GM12878 (cell line): Measurements from ENCODE around the gene EFNA3. TPM values are rescaled to one million over a fixed set of nuclear protein-coding genes. Genes with fewer than 3 reads are reported as not detected.

Experiments
- ATAC-seq: fragments of 200-7000 bp; cut with Tn5 transposase; 3 replicates; pipeline ENCODE4 v1.9.1; 2020; ENCODE audit warnings: mild to moderate bottlenecking, moderate library complexity
- BruUV-seq: library from RNA; stranded (reverse); fragments of 400-500 nt; replicated peaks from 2 replicates; lab custom pipeline; 2021; lab: Mats Ljungman, UMichigan
- CTCF ChIA-PET: fragments of 300-600 bp; sonication (Branson Sonifier 250); formaldehyde crosslinking; extraction: SDS; loops from one replicate; lab custom pipeline; 2021; ENCODE audit warnings: inconsistent platforms; lab: Yijun Ruan, JAX
- POLR2A ChIA-PET: fragments of 350-600 bp; formaldehyde crosslinking; extraction: SDS; loops from one replicate; lab custom pipeline; 2021; ENCODE audit warnings: inconsistent platforms; lab: Charles Lee
- RAD21 ChIA-PET: fragments of 300-600 bp; sonication (Branson Sonifier 250); formaldehyde crosslinking; loops from one replicate; lab custom pipeline; 2023; ENCODE audit warnings: antibody characterized with exemption; ENCODE audit not compliant: unreplicated experiment; lab: Charles Lee
- SMC1A ChIA-PET: fragments of 300-600 bp; sonication (Branson Sonifier 250); formaldehyde crosslinking; loops from one replicate; lab custom pipeline; 2023; ENCODE audit not compliant: unreplicated experiment, uncharacterized antibody; lab: Charles Lee
- DNase-seq: peaks from one replicate; pipeline ENCODE4 v3.0.0-alpha.2; 2011; ENCODE audit warnings: low read depth, low spot score
- FAIRE-seq: peaks from 3 replicates; lab custom pipeline; 2011; peaks lifted over from hg19 to GRCh38; lab: Jason Lieb, UNC
- H2AFZ ChIP-seq: 2 replicates; pipeline ENCODE4 v1.6.0; 2011; ENCODE audit warnings: low read depth, low read length, control low read depth; ENCODE audit not compliant: control insufficient read depth
- H3K27ac ChIP-seq: 2 replicates; pipeline ENCODE4 v1.5.1; 2011; ENCODE audit warnings: control low read depth; ENCODE audit not compliant: control insufficient read depth, insufficient read depth
- H3K27me3 ChIP-seq, 2 experiments: replicated peaks in 1 of 2; 2 replicates each; pipeline versions ENCODE4 v1.6.0 to v1.6.1; 2011; ENCODE audit warnings: low read length in 1 of 2; ENCODE audit not compliant: control insufficient read depth in 2 of 2, insufficient read depth in 2 of 2
- H3K36me3 ChIP-seq, 2 experiments: 2 replicates each; pipeline ENCODE4 v1.5.1; 2011; ENCODE audit warnings: low read length in 1 of 2; ENCODE audit not compliant: control insufficient read depth in 2 of 2, insufficient read depth in 2 of 2
- H3K4me1 ChIP-seq: 2 replicates; pipeline ENCODE4 v1.6.1; 2011; ENCODE audit warnings: mild to moderate bottlenecking, low read length, moderate library complexity, mixed read lengths; ENCODE audit not compliant: control insufficient read depth, insufficient read depth
- H3K4me2 ChIP-seq: 2 replicates; pipeline ENCODE4 v1.6.0; 2011; ENCODE audit warnings: control low read depth; ENCODE audit not compliant: control insufficient read depth, insufficient read depth
- H3K4me3 ChIP-seq: fragments of 200-600 bp; sonication (generic); 2 replicates; pipeline ENCODE4 v1.5.1; 2016
- H3K79me2 ChIP-seq: 2 replicates; pipeline ENCODE4 v1.6.0; 2011; ENCODE audit warnings: low read length; ENCODE audit not compliant: control insufficient read depth, insufficient read depth
- H3K9ac ChIP-seq: 2 replicates; pipeline ENCODE4 v1.8.0; 2011; ENCODE audit warnings: low read length, control low read depth, mixed read lengths; ENCODE audit not compliant: control insufficient read depth, insufficient read depth
- H3K9me3 ChIP-seq: replicated peaks from 3 replicates; pipeline ENCODE4 v1.5.1; 2011; ENCODE audit warnings: mild to moderate bottlenecking, low read length; ENCODE audit not compliant: control insufficient read depth, insufficient read depth
- H4K20me1 ChIP-seq: 2 replicates; pipeline ENCODE4 v1.6.0; 2011; ENCODE audit not compliant: control insufficient read depth, insufficient read depth
- CTCF ChIP-seq, 3 experiments: IDR thresholded peaks in 2 of 3; conservative IDR thresholded peaks in 1 of 3; 2 replicates each; pipeline ENCODE4 v1.5.1; 2011; ENCODE audit warnings: low read depth in 3 of 3, low read length in 3 of 3, mild to moderate bottlenecking in 3 of 3, control low read depth in 2 of 3, moderate library complexity in 2 of 3, inconsistent platforms in 1 of 3, mixed read lengths in 1 of 3; ENCODE audit not compliant: control insufficient read depth in 2 of 3, insufficient read depth in 1 of 3; ENCODE audit errors: extremely low read depth in 1 of 3
- RAD21 ChIP-seq: IDR thresholded peaks from 2 replicates; pipeline ENCODE4 v1.6.1; 2011; ENCODE audit warnings: mild to moderate bottlenecking, low read depth, low read length, moderate library complexity; ENCODE audit not compliant: insufficient read depth
- SMAD5 ChIP-seq: IDR thresholded peaks from 2 replicates; pipeline ENCODE4 v1.6.1; 2016; ENCODE audit warnings: antibody characterized with exemption, low read depth
- WGBS: methylation state at CpG from one replicate; pipeline ENCODE4 v1.1.6; 2016; ENCODE audit warnings: low lambda C conversion rate; ENCODE audit not compliant: insufficient replicate concordance, insufficient coverage; ENCODE audit errors: missing lambda C conversion rate; 5-methylcytosine and 5-hydroxymethylcytosine counted together
- in situ Hi-C: fragments of 300-500 bp; cut with MboI; formaldehyde crosslinking; loops from 9 replicates; pipeline ENCODE4 v1.14.3; 2018; ENCODE audit warnings: mixed read lengths
- intact Hi-C: fragments of 100-400 bp; cut with micrococcal nuclease; formaldehyde crosslinking; loops from one replicate; pipeline ENCODE4 v1.14.2; 2022; ENCODE audit not compliant: unreplicated experiment
- polyA plus RNA-seq, 11 experiments: library from polyadenylated mRNA; depleted of rRNA in 4 of 11; unstranded in 6 of 11; stranded (reverse) in 5 of 11; fragments of >200 nt; fragmentation: Nextera tagmentation in 4 of 11; fragmentation: Illumina TruSeq in 1 of 11; extraction: Ambion mirVana in 4 of 11; extraction: Trizol in 1 of 11; gene quantifications; 1 replicate in 1 of 11; 2 replicates in 10 of 11; pipeline versions ENCODE4 v1.2.1 to v1.2.3, GENCODE V29; 2011 to 2016; ENCODE audit warnings: inconsistent platforms in 2 of 11, missing spikeins in 2 of 11, low read depth in 1 of 11
- total RNA-seq, 4 experiments: library from RNA; depleted of rRNA in 3 of 4; stranded (reverse); fragments of >200 nt in 3 of 4; fragmentation: Illumina TruSeq in 1 of 4; extraction: Trizol in 1 of 4; gene quantifications; 2 replicates each; pipeline versions ENCODE4 v1.2.1 to v1.2.3, GENCODE V29; 2013 to 2021

Gene EFNA3
- total and polyA plus RNA-seq, 10 of the 15 experiments (the other 5 are each of a cell fraction or from before 2014, with no cell fraction given), result 0.08 to 5.4 (median 1.1) TPM

DNA sequence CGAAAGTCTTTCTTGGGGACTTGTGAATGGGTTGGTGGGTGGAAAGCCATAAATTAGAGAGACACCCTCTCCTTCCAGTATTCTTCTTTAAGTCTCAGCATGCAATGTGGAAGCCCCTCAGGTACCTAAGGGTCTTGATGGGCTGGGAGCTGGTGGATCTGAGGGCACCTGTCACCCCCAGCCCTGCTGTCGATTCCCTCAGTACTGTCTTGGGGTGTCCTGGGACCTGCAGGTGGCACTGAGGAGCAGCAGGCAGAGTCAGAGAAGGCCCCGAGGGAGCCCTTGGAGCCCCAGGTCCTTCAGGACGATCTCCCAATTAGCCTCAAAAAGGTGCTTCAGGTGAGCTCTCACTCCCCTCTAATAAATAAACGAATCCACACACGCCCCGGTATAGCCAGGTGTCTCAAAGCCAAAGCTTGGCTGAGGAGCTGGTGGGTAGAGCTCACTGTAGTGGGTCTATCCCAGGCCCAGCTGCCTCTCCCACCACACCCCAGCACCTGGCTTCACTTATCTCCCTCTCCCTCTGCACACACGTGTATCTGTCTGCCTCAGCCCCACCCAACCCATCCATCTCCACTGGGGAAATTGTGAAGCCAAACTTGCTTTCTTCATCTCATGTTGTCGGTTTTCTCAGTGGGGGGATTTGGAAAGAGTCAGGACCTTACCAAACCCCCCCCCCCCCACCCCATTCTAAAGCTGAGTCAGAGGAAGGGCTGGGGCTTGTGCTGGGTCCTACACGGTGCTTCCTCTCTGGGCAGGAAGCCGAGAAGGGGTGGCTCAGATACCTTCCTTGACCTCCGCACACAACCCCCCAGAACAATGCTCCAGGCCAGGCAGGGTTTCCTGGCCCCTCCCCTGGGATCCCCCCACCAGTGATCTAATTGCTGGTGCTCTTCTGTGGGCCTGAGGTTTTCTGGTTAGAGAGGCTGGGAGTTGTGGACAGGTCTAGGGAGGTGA lies 25.9 kb upstream of the EFNA3 start:
- SMC1A ChIA-PET, result interaction anchor here (1.5 to 2.4 kb wide), 2 partner anchors 9 to 33 kb away, joined by 3 to 12 read pairs; no protein-coding TSS in a partner anchor
- no peak for FAIRE-seq
- Histone ChIP-seq H3K27ac (no peak overlapping the region), H3K79me2 (no peaks in the 10 kb centered on the region; the same call in 1 of the 2 replicates), H3K9me3 (no peaks in the 10 kb centered on the region), H2AFZ (no peak overlapping the region; the same call in 1 of the 2 replicates), H3K4me1 (peaks cover 13% of the 10 kb centered on the region), H3K4me2 (peak overlapping the region; percentile 96), H3K4me3 (peak overlapping the region; percentile 91), H3K36me3 (no peaks in the 10 kb centered on the region), H3K9ac (no peak overlapping the region), H3K27me3 (no peaks in the 10 kb centered on the region), H4K20me1 (no peaks in the 10 kb centered on the region)
- 45% methylated on average over 12 of the region's 12 CpGs for WGBS
- POLR2A ChIA-PET, result interaction anchor here (1.1 to 1.7 kb wide), 3 partner anchors 51 to 182 kb away, joined by 4 to 8 read pairs (median 7); partner anchors contain the start of gene KCNN3
- RAD21 ChIA-PET, result interaction anchor here (1.0 to 2.7 kb wide), 7 partner anchors 9 to 572 kb away, joined by 3 to 16 read pairs (median 6); partner anchors contain the start of gene PBXIP1
- peak; percentile 26; the same call in 2 of the 3 replicates for ATAC-seq
- DNase-seq, result no peak
- CTCF ChIA-PET, result interaction anchor here (0.6 to 9.7 kb wide), 6 partner anchors 7 to 120 kb away, joined by 3 to 121 read pairs (median 16); partner anchors contain the start of gene KRTCAP2
- BruUV-seq, result no TSS peak
- TF ChIP-seq CTCF (IDR thresholded peaks at IDR 0.05 in 2 of 3, conservative IDR thresholded peaks at IDR 0.05 in 1 of 3; ENCODE audit: control insufficient read depth in 2 of 3, extremely low read depth in 1 of 3, insufficient read depth in 1 of 3, low read depth in 3 of 3, low read length in 3 of 3) (peak; percentile 37 to 50 (median 44); a peak in 5 of 6 replicates), SMAD5 (no peak), RAD21 (0 out of 2 replicates have a peak, but pooled peaks have one; percentile 6)
- in situ Hi-C loops, result no loop called here
- intact Hi-C loops, result no loop called here
